IMR-90 (cell line): Measurements from ENCODE around the gene IL36B. TPM values are rescaled to one million over a fixed set of nuclear protein-coding genes. Genes with fewer than 3 reads are reported as not detected.

Experiments
- ATAC-seq: fragments of 200-7000 bp; cut with Tn5 transposase; 2 replicates; pipeline ENCODE4 v1.9.1; 2020; ENCODE audit warnings: low read depth, mild to moderate bottlenecking, moderate library complexity
- BruUV-seq: library from RNA; stranded (reverse); fragments of 400-500 nt; replicated peaks from 2 replicates; lab custom pipeline; 2021; lab: Mats Ljungman, UMichigan
- CTCF ChIA-PET: fragments of 300-600 bp; formaldehyde crosslinking; extraction: SDS; loops from one replicate; lab custom pipeline; 2021; ENCODE audit warnings: antibody characterized with exemption; lab: Yijun Ruan, JAX
- POLR2A ChIA-PET: fragments of 300-600 bp; sonication (Branson Sonifier 250); formaldehyde crosslinking; loops from one replicate; lab custom pipeline; 2022; ENCODE audit warnings: antibody characterized with exemption; ENCODE audit not compliant: unreplicated experiment; lab: Charles Lee
- DNase-seq: peaks from one replicate; pipeline ENCODE4 v3.0.0; 2013
- H2AFZ ChIP-seq: replicated peaks from 2 replicates; pipeline ENCODE3; 2013; ENCODE audit warnings: low read length, mild to moderate bottlenecking; ENCODE audit not compliant: poor library complexity
- H2AK5ac ChIP-seq: 2 replicates; pipeline ENCODE4 v1.6.1; 2013; ENCODE audit warnings: low read depth, low read length, inconsistent platforms
- H2AK9ac ChIP-seq: replicated peaks from 2 replicates; pipeline ENCODE3; 2013; ENCODE audit warnings: mild to moderate bottlenecking, low read depth, low read length, moderate library complexity; ENCODE audit not compliant: poor library complexity
- H2BK120ac ChIP-seq: 2 replicates; pipeline ENCODE4 v1.6.1; 2013; ENCODE audit warnings: low read depth, low read length, inconsistent platforms
- H2BK15ac ChIP-seq: 3 replicates; pipeline ENCODE4 v1.6.1; 2013; ENCODE audit warnings: low read depth, low read length, inconsistent platforms
- H2BK20ac ChIP-seq: 2 replicates; pipeline ENCODE4 v1.6.1; 2013; ENCODE audit warnings: low read depth, mild to moderate bottlenecking, inconsistent platforms, low read length, moderate library complexity
- H2BK5ac ChIP-seq: 2 replicates; pipeline ENCODE4 v1.6.1; 2013; ENCODE audit warnings: mild to moderate bottlenecking, low read depth, low read length, inconsistent platforms; ENCODE audit not compliant: poor library complexity, severe bottlenecking
- H3K14ac ChIP-seq: replicated peaks from 2 replicates; pipeline ENCODE4 v1.6.1; 2013; ENCODE audit warnings: low read depth, low read length, inconsistent platforms
- H3K18ac ChIP-seq: 2 replicates; pipeline ENCODE4 v1.6.1; 2013; ENCODE audit warnings: low read depth, low read length, control low read depth
- H3K23ac ChIP-seq: 2 replicates; pipeline ENCODE4 v1.6.1; 2013; ENCODE audit warnings: low read depth, low read length, inconsistent platforms
- H3K27ac ChIP-seq: 2 replicates; pipeline ENCODE4 v1.5.1; 2013; ENCODE audit warnings: mild to moderate bottlenecking, control low read depth, low read length; ENCODE audit not compliant: insufficient read depth
- H3K27me3 ChIP-seq: 2 replicates; pipeline ENCODE4 v1.6.1; 2013; ENCODE audit warnings: low read length; ENCODE audit not compliant: control insufficient read depth, insufficient read depth
- H3K36me3 ChIP-seq: 2 replicates; pipeline ENCODE4 v1.6.1; 2013; ENCODE audit warnings: low read length, mixed read lengths; ENCODE audit not compliant: control insufficient read depth, insufficient read depth
- H3K4ac ChIP-seq: 2 replicates; pipeline ENCODE4 v1.6.1; 2013; ENCODE audit warnings: low read depth, low read length, inconsistent platforms
- H3K4me1 ChIP-seq: 2 replicates; pipeline ENCODE4 v1.6.1; 2013; ENCODE audit warnings: low read length, mixed read lengths; ENCODE audit not compliant: control insufficient read depth, insufficient read depth
- H3K4me2 ChIP-seq: 2 replicates; pipeline ENCODE4 v1.6.1; 2013; ENCODE audit warnings: low read depth, mild to moderate bottlenecking, control low read depth, low read length, moderate library complexity
- H3K4me3 ChIP-seq: 2 replicates; pipeline ENCODE4 v1.5.1; 2013; ENCODE audit warnings: low read depth, mild to moderate bottlenecking, control low read depth, low read length, moderate library complexity; ENCODE audit not compliant: insufficient read depth
- H3K56ac ChIP-seq: 2 replicates; pipeline ENCODE4 v1.6.1; 2013; ENCODE audit warnings: low read length, inconsistent platforms; ENCODE audit not compliant: insufficient read depth; ENCODE audit errors: extremely low read depth
- H3K79me1 ChIP-seq, 2 experiments: 2 replicates each; pipeline ENCODE4 v1.6.1; 2013; ENCODE audit warnings: low read length in 2 of 2, inconsistent platforms in 1 of 2, low read depth in 1 of 2
- H3K9ac ChIP-seq: 2 replicates; pipeline ENCODE4 v1.6.1; 2013; ENCODE audit warnings: low read depth, low read length, control low read depth
- H3K9me1 ChIP-seq: 2 replicates; pipeline ENCODE4 v1.6.1; 2013; ENCODE audit warnings: low read length, inconsistent platforms; ENCODE audit not compliant: insufficient read depth
- H3K9me3 ChIP-seq: 2 replicates; pipeline ENCODE4 v1.6.1; 2013; ENCODE audit warnings: low read length; ENCODE audit not compliant: control insufficient read depth, insufficient read depth
- H4K20me1 ChIP-seq: 2 replicates; pipeline ENCODE4 v1.6.1; 2013; ENCODE audit warnings: low read length, inconsistent platforms; ENCODE audit not compliant: insufficient read depth
- H4K5ac ChIP-seq: 2 replicates; pipeline ENCODE4 v1.6.1; 2013; ENCODE audit warnings: mild to moderate bottlenecking, low read depth, low read length, control low read depth
- H4K8ac ChIP-seq, 2 experiments: 2 replicates each; pipeline ENCODE4 v1.6.1; 2013; ENCODE audit warnings: low read depth in 2 of 2, low read length in 2 of 2, control low read depth in 1 of 2, inconsistent platforms in 1 of 2
- H4K91ac ChIP-seq: 2 replicates; pipeline ENCODE4 v1.6.1; 2013; ENCODE audit warnings: low read depth, low read length, inconsistent platforms; ENCODE audit not compliant: insufficient read depth
- FOS ChIP-seq: fragments of 150-350 bp; IDR thresholded peaks from 2 replicates; pipeline ENCODE4 v1.6.1; 2016; ENCODE audit warnings: low read depth, low read length
- MAFK ChIP-seq: IDR thresholded peaks from 2 replicates; pipeline ENCODE4 v1.6.1; 2012; ENCODE audit warnings: low read depth, low read length, improper control_type of control experiment
- MAZ ChIP-seq: IDR thresholded peaks from 2 replicates; pipeline ENCODE4 v1.6.1; 2012; ENCODE audit warnings: low read depth, mild to moderate bottlenecking, low read length, improper control_type of control experiment, moderate library complexity, borderline replicate concordance
- MXI1 ChIP-seq: IDR thresholded peaks from 2 replicates; pipeline ENCODE4 v1.6.1; 2012; ENCODE audit warnings: low read depth, mild to moderate bottlenecking, low read length, moderate library complexity, borderline replicate concordance
- NFE2L2 ChIP-seq: fragments of 150-350 bp; IDR thresholded peaks from 2 replicates; pipeline ENCODE4 v1.6.1; 2016; ENCODE audit warnings: low read depth, mild to moderate bottlenecking, low read length
- POLR2A ChIP-seq: IDR thresholded peaks from 2 replicates; pipeline ENCODE4 v1.6.1; 2012; ENCODE audit warnings: mild to moderate bottlenecking, low read depth, low read length
- RAD21 ChIP-seq: IDR thresholded peaks from 2 replicates; pipeline ENCODE4 v1.6.1; 2012; ENCODE audit warnings: low read length, improper control_type of control experiment
- RCOR1 ChIP-seq: IDR thresholded peaks from 2 replicates; pipeline ENCODE4 v1.6.1; 2012; ENCODE audit warnings: mild to moderate bottlenecking, low read length, improper control_type of control experiment; ENCODE audit not compliant: insufficient replicate concordance
- RFX5 ChIP-seq: IDR thresholded peaks from 2 replicates; pipeline ENCODE4 v1.8.0; 2012; ENCODE audit warnings: low read depth, mild to moderate bottlenecking, low read length, moderate library complexity
- WGBS, 2 experiments: methylation state at CpG; one replicate each; pipeline versions ENCODE4 v1.1.5 to v1.1.7; 2013; ENCODE audit warnings: missing lambda C conversion rate in 2 of 2; ENCODE audit not compliant: insufficient read length in 1 of 2; ENCODE audit errors: extremely low coverage in 2 of 2; 5-methylcytosine and 5-hydroxymethylcytosine counted together
- dilution Hi-C: fragments of 300-500 bp; cut with HindIII; formaldehyde crosslinking; loops from one replicate; pipeline ENCODE4 v1.14.3; 2018; ENCODE audit warnings: low sequenced_read_pairs; ENCODE audit not compliant: unreplicated experiment
- in situ Hi-C: fragments of 300-500 bp; cut with MboI; formaldehyde crosslinking; loops from 3 replicates; pipeline ENCODE4 v1.14.3; 2019; ENCODE audit warnings: low sequenced_read_pairs, inconsistent platforms, mixed read lengths
- intact Hi-C: fragments of 100-400 bp; cut with micrococcal nuclease; formaldehyde crosslinking; loops from 2 replicates; pipeline ENCODE4 v1.10.0; 2022
- polyA plus RNA-seq, 3 experiments: library from polyadenylated mRNA; depleted of rRNA; stranded (reverse); fragments of >200 nt; gene quantifications; 2 replicates each; pipeline ENCODE4 v1.2.3, GENCODE V29; 2012; ENCODE audit warnings: low replicate concordance in 1 of 3
- total RNA-seq: library from RNA; depleted of rRNA; stranded (reverse); fragments of >200 nt; gene quantifications from 2 replicates; pipeline ENCODE4 v1.2.3, GENCODE V29; 2012
- TF ChIP-seq, protein P1 (sequence below): fragments of 150-350 bp; IDR thresholded peaks from 2 replicates; pipeline ENCODE4 v1.6.1; 2016; ENCODE audit warnings: low read depth, mild to moderate bottlenecking, low read length, moderate library complexity, borderline replicate concordance

IL36B gene
- total and polyA plus RNA-seq, 2 of the 4 experiments (the other 2 are of a cell fraction) = not detected

DNA sequence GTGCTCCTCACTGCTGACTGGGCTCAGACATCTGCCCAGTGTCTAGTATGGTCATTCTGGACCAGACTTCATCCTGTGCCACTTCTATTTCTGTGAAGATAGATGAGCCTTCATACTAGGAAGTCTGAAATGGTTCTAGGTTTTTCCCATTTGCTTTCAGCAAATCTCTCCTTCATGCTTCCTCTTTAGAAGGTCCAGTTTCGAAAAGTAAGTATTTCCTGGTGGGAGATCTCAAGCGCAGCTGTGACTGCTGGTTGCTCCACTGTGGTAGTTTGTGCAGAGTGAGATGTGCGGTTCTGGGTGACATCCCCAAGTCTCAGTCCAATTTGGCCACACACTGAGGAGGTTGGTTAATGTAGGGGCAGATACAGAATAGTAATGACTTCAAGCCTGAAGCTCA is 14.4 kb downstream of the IL36B start:
- Histone ChIP-seq H2BK5ac (no peak overlapping the region), H3K27ac (no peak overlapping the region), H3K23ac (no peak overlapping the region), H4K8ac (no peak overlapping the region), H3K4me2 (no peak overlapping the region), H2AK9ac (no peak overlapping the region), H2BK20ac (no peak overlapping the region), H2BK15ac (no peak overlapping the region), H3K36me3 (no peaks in the 10 kb centered on the region), H2AK5ac (no peak overlapping the region), H3K56ac (no peak overlapping the region), H3K4ac (no peak overlapping the region), H4K20me1 (no peaks in the 10 kb centered on the region), H3K9ac (no peak overlapping the region), H3K14ac (no peak overlapping the region), H3K4me3 (no peak overlapping the region), H4K91ac (no peak overlapping the region), H4K5ac (no peak overlapping the region), H3K27me3 (peaks cover 12% of the 10 kb centered on the region), H3K9me3 (no peaks in the 10 kb centered on the region), H3K79me1 (no peaks in the 10 kb centered on the region), H3K9me1 (no peaks in the 10 kb centered on the region), H3K4me1 (no peaks in the 10 kb centered on the region), H2AFZ (no peak overlapping the region), H2BK120ac (no peak overlapping the region), H3K18ac (no peak overlapping the region)
- in situ Hi-C loops = no loop called here
- TF ChIP-seq RAD21 (no peak), NFE2L2 (no peak), POLR2A (no peak), FOS (no peak), MXI1 (no peak), RCOR1 (no peak), MAFK (no peak), RFX5 (no peak), MAZ (no peak)
- TF ChIP-seq, protein P1, sequence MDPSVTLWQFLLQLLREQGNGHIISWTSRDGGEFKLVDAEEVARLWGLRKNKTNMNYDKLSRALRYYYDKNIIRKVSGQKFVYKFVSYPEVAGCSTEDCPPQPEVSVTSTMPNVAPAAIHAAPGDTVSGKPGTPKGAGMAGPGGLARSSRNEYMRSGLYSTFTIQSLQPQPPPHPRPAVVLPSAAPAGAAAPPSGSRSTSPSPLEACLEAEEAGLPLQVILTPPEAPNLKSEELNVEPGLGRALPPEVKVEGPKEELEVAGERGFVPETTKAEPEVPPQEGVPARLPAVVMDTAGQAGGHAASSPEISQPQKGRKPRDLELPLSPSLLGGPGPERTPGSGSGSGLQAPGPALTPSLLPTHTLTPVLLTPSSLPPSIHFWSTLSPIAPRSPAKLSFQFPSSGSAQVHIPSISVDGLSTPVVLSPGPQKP = no peak
- dilution Hi-C loops = no loop called here
- POLR2A ChIA-PET = no interaction called here
- ATAC-seq = no peak
- intact Hi-C loops = no loop called here
- BruUV-seq = no TSS peak
- DNase-seq = no peak
- CTCF ChIA-PET = no interaction called here
- WGBS, 2 experiments = 80% methylated on average over 1 of the region's 3 CpGs; no CpG with 5 or more reads in 1 of the 2 experiments
